HG03457 (cell line): ENCODE results near the gene LRRC28.

ENCODE experiments used
- ATAC-seq: cut with Tn5 transposase; IDR thresholded peaks from one replicate; pipeline ENCODE4 v1.9.1; 2021; ENCODE audit warnings: moderate number of reproducible peaks; ENCODE audit not compliant: unreplicated experiment

The LRRC28 gene

DNA sequence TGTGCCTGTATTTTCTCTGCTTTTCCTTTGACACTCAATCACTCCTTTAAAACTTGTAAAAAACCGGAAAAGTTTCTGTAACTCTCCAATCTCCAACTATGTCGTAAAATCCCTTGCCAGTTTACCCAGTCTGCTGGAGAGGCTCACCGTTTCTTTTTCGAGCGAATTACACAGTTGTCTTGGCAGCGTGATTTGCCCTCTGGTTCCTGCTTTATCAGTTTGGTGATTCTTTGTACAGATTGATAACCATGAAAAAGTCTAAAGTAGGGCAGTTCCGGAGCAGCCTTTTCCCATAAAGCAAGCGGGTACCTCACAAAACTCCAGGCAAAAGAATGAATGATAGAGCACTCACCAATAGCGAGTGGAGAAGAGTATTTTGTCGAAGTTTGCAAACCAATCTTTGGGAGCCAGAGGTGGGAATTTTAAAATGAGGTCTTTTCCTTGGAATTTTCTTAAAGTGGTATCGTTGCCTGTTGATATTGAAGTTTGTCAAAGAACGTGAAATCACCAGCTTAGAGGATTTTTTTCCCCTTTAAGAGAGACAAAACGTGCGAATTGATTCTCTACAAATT, 1.9 kb upstream of the LRRC28 start, which contains the start of gene TTC23:
Gene TTC23, minus strand, starts transcription at position 312 of the 572 bp plus-strand sequence. CDS start 20,869 bp downstream, outside the sequence.
- no peak for ATAC-seq

DNA sequence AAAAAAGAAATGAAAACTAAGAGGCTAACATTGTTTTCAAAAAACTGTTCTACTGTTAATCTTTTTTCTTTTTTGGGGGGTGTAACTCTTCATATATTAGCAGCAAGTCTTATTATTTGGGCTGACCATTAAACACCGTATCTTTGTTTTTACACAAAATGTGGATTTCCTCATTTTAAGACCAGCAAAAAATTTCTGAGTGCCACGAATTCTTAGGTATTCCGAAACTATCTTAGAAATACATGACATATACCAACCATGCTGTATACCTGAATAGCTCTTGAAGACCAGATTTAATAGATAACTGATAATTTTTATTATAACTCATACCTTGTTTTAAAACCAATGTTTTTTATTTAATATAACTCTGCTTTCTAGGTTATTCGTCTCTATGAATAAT, 1.3 kb upstream of the LRRC28 start:
- ATAC-seq = no peak

DNA sequence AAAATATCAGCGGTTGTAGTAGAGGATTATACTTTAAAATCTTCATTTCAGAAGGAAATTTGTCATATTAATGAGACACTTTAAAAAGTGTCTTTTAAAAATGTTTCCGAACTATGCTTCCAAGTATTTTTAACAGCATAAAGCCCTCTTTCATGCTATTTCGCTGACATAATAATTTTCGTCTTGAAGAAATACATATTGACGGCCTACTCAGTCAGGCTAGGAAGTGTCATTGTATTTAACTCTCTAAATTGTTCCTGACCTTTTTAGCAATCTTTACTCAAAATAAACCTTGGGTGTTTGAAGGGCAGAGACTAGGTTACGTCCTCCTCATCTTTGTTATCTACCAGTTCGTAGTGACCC, 806 bp upstream of the LRRC28 start:
- ATAC-seq = no peak

DNA sequence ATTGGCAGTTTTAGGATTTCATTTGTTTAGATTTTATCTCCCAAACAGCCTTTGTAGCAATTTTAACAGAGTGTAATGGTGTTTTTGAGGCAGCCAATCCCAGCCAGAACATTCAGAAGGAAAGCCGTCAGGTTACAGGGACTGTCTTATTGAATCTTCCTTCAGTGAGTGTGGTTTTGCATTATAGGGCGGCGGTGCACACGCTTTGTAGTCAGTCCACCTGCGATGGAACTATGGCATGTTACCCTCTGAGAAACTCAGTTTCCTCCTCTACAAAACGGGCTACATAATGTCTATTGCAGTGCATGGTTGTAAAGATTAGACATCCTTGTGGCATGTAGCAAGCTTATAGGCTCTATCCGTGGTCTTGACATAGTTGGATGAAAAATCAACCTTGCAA, 1.0 kb downstream of the LRRC28 start:
- ATAC-seq = no peak

DNA sequence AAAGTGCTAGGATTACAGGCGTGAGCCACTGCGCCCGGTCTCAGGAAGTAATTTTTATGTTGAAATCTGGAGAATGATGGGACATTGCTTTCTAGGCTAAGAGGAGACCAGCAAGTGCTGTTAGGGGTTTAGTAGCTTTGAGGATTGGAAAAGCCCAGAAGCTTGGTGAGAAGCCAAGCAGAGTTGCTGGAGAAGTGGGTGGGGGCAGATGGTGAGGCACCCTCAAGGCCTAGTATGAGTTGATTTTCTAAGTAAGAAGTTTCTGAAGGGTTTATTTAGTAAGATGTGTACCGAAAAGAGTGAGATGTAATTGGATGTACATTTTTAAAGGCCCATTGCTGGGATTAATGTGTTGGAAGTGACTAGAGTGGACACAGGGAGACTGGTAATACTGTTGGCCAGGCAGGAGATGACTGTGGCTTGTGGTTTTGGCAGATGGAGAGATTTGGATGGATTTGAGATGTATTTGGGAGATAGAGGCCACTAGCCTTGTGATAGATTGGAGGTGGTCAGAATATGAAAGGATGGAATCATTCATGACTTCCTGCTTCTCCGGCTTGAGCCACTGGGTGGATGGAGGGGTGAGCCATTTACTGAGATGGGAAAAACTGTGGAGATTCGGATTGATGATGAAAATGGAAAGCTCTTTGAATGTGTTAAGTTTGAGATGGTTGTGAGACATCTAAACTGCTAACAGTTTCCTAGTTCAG, 2.3 kb downstream of the LRRC28 start:
- ATAC-seq = no peak

DNA sequence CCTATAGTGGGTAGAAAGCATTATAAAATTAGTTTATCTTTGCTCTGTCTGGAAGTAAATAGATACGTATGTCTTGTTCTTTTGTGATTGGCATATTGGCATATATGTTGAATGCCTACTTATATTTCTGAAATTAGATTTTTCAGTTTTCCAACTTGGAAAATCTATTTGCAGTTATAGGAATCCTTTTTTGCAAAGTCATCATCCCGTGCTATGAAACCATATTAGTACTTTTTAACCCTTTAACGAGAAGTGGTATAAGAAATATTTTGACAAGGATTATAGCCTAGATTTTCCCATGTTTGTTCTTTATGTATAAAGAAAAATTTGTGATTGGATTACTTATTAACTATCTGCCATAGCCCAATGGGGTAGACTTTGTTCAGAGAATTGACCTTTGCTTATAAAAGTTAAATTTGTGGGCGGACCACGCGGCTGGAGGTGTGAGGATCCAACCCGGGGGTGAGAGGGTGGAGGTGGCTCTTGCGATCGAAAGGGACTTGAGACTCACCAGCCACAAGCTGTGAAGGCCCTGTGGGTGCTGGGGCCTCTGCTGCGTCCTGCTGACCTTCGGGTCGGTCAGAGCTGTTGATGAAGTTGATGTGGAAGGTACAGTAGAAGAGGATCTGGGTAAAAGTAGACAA, 5.9 kb downstream of the LRRC28 start:
- ATAC-seq = no peak

DNA sequence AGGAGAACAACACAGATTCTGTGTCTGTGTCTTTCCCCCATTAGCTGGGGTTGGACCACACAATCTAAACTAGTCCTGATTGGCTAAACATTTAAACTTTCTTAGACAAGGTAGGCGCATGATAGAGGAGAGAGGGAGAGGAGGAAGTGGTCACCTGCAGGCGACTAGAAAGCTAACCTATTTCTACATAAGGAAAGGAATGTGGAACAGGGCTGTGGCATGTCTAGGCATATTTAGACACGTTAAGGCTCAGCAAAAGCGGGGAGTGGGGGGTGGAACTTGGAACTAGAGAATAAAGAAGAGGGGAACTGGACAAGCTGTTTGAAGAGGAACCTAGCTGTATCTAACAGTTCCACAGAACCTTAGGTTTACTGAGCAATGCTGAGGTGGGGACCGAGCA, 12.8 kb downstream of the LRRC28 start:
- no peak for ATAC-seq

DNA sequence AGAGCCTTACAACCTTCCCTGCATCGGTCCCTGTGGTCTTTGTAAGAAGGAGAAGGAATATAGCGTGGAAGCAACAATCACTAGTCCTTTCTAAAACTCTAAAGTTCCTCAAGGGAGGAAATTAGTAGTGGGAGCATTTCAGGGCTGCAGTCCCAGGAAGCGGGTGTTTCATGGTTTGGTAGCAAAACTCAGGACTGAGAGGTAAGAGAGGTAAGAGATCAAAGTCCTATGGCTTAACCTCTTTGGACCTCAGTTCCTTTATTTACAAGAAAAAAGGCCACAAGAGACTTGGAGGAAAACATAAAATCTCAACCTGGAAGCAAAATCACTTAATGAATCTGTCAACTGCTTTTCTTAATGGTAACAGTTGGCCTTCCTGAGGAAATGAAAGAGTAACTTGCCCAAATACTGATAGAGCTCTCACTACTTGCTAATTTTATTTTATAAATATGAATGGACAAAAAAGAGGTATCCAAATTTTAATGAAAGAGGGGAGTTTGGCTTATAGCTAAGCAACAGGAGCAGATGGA, 14.3 kb downstream of the LRRC28 start:
- ATAC-seq = no peak

DNA sequence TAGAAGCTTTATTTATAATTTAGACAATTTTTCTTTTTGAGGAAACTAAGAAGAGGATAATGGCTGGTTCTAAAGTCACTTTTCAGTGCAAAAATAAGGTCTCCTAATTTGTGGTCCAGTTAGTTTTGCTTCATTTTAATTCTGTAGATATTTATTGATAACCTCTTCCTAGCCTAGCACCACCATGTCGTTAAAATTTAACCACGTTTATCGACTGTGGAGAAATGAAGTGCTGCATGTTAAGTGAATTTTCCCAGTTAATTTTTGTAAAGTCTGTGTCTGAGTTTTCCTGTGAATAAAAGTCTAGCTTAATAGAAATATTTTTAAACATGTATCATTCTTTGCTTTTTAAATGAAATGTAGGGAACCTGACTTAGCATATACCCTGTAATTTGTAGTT, 16.7 kb downstream of the LRRC28 start:
- ATAC-seq = no peak

DNA sequence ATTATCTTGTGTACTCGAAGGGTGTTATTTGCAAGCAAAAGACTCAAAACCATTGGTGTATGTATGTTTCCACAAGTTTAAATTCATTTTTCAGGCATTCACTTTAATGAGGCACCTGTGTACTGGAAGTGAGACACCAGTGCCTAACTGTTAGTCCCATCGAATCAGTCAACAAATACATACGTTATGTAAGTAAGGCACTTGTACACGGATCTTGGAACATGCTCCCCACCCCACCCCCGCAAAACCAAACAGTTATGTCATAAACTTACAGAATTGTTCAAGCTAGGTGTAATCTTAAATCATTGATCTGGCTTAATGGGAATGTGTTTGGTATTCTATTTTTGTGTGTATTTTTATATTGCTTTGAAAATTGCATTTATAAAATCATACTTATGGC, 17.1 kb downstream of the LRRC28 start:
- no peak for ATAC-seq

DNA sequence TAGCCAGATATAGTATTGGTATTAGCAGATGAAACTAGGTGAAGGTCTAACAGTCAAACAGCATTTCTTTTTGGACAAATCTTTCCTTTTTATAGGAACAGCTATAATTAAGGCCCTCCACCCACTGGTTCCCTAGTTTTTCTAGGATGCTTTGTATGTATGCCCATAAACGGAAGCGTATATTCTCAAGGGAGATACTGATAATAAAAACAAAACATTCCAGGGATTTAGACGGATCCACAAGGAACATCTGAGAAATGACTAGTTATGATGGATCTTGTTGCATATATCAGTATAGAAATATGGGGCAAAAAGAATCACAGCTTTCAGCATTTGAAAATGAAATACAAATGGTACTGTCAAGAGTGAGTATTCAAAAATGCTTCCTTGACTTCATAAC, 22.5 kb downstream of the LRRC28 start:
- ATAC-seq = no peak

DNA sequence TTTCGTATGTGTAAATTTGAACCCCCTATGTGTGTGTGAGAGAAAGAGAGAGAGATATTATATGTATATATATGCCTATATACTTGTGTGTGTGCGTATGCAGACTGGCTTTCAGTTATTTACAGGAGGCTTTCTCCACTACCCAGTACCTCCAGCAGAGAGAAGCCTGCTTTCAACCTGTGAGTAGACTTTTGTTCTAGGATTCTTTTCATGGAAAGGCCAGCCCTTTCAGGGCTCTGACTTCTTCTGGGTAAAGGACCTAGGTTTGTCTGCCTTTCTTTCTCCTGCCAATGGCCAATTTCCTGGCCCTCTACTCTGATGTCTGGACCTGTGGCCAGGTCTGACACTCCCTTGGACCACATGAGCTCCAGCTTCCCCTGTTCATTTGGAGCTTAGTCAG, 23.8 kb downstream of the LRRC28 start:
- ATAC-seq = no peak

DNA sequence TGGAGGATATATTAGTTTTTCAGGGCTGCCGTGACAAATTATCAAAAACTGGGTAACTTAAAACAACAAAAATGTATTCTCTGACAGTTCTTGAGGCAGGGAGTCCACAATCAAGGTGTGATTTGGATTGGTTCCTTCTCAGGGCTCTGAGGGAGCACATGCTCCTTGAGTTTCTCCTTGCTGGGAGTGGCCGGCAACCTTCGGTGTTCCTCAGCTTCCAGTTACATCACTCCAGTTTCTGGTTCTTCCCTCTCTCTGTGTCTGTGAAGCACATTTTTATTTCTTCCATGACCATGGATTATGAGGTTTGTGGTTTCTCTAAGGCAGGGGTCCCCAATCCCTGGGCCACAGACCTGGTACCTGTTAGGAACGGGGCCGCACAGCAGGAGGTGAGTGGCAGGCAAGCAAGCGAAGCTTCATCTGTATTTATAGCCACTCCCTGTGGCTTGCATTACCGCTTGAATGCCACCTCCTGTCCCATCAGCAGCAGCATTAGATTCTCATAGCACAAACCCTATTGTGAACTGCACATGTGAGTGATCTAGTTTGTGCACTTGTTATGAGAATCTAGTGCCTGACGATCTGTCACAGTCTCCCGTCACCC, 24.3 kb downstream of the LRRC28 start:
- ATAC-seq = no peak

DNA sequence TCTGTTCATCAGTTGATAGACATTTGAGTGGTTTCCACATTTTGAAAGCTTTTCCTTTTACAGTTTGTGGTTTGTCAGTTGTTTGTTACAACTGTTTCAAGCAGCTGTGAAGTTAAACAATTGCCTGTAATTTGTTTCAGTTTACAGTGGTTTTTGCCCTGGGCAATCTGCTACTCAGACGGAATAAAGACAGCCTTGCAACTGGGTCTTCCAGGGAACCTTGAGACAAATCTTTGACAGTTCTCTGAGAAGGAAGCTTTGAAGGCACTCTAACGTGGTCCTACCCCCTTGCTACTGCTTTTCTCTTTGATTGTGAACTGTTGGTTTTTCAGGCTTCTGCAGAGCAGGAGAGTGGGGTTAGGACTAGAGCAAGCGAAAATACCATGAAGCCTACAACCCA, 28.0 kb downstream of the LRRC28 start:
- ATAC-seq = no peak

DNA sequence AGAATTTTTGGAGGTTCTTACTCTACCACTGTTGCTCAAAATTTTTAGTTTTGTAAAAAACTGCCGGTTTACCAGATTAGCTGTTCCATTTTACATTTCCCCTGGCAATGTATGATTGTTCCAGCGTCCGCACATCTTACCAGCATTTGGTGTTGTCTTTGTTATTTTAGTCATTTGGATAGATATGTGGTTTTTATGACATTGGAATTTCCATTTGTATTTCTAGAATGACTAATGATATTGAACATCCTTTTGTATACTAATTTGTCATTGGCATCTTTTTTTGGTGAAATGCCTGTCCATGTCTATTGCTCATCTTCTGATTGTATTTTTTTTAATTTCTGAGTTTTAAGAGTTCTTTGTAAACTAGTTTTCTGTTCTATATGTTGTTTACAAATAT, 28.5 kb downstream of the LRRC28 start:
- ATAC-seq = no peak

DNA sequence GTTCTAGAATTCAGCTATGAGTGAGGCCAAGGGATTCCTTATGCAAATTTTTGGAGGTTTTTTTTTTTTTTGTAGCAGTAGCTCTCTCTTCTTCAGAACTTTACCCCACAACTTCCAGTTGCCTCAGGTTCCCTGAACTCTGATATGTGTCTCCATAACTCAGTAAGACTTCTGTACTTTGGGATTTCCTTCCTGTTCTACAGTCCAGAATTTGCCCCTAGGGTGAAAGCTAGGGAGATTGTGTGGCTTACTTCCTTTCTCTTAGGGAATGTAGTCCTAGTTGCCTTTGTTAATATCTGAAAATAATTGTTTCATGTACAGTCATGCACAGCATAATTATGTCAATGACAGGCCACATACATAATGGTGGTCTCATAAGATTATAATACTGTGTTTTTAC, 30.8 kb downstream of the LRRC28 start:
- no peak for ATAC-seq

DNA sequence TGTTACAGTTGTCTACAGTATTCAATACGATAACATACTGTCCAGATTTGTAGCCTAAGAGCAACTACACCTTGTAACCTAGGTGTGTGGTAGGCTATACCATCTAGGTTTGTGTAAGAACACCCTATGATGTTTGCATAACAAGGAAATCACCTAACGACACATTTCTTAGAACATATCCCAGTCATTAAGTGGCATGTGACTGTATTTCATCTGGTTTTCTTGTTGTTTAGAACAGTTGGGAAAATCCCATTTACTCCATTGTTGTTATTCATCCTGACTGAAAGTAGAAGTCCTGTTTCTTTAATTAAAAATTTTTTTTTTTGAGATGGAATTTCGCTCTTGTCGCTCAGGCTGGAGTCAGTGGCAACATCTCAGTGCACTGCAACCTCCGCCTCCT, 31.3 kb downstream of the LRRC28 start:
- no peak for ATAC-seq

DNA sequence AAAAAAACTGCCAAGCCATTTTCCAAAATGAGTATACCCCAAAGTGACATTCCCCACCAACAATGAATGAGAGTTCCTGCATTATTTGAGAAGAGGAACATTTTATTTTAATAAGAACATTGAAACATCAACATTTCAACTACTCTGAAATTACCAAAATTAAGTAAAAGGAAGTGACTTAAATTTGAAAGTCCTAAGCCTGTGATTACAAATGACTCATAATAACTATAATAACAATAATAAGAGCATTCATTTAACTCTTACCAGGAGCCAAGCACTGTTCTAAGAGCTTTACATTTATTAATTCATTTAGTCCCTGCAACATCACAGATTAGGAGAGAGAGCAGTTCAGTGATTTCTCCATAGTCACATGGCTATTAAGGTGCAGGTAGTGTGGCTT, 32.4 kb downstream of the LRRC28 start:
- ATAC-seq = no peak

DNA sequence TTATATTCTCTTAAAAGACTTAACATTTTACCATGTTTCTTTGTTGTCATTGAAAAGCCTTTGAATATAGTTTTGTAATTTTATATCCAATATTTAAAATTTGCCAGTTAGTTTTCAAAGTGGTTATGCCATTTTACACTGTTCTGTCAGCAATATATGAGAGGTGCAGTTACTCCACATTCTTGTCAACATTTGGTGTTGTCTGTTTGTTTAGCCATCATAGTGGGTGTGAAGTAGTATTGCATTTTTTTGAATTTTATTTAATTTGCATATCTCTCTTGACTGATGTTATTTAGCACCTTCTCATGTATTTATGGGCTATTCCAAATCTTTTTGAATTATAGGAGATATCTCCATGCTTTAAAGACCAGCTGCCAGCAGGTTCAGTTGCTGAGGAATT, 40.4 kb downstream of the LRRC28 start:
- ATAC-seq = no peak

DNA sequence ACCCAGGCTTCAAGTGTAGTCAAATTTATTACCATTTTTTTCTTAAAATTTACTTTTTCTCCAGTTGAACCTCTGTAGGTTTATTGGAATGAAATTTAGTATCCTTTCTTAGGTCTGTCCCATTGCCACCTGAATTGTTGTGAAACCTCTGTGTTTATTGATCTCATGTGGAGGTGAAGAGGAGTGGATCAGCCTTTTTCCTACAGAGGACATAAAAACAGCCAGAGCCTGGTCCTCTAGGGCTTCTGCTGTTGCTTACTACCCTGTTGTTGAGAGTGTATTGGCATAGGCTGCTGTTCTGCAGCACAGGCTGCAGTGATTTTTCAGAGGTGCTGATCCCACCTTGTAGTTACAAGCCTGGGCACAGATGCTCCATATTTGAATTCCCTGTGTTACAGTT, 44.6 kb downstream of the LRRC28 start:
- ATAC-seq = no peak

DNA sequence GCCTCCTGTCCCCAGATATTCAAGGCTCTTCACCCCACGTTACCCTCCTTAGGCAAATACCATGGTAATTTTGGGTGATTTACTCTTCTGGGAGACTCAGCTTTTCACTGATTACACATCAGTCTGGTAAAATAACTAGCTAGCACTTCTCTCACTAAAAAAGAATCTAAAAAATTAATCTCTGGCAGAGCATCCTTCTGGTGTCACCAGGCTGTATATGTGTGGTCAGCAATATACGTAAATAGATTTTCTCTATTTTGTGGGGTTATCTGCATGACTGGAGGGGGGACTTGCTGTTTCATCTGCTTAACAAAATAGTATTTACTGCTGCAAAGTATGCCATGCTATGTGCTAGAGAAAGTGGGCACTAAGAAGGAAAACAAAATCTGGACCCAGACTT, 45.1 kb downstream of the LRRC28 start:
- no peak for ATAC-seq

DNA sequence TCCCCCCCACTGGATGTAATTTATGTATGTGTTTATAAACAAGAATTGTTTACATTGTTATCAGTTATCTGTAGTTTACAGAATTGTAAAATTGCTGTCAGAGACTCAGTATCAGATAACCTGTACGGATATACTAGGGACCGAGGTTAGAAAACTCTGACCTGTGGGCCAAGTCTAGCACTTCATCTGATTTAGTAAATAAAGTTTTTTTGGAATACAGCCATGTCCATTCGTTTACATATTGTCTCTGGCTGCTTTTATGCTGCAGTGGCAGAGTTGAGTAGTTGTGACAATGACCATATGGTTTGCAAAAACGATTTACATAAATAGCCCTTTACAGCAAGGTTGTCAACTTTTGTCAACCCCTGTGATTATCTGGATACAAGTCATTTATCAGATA, 52.6 kb downstream of the LRRC28 start:
- ATAC-seq = no peak
